Measurements from ENCODE around the gene FOXO3. TPM values are rescaled to one million over a fixed set of nuclear protein-coding genes. Genes with fewer than 3 reads are reported as not detected.

FOXO3 gene
- total RNA-seq, 2 donors from 2014 or later: 7.1 to 10.0 TPM

DNA sequence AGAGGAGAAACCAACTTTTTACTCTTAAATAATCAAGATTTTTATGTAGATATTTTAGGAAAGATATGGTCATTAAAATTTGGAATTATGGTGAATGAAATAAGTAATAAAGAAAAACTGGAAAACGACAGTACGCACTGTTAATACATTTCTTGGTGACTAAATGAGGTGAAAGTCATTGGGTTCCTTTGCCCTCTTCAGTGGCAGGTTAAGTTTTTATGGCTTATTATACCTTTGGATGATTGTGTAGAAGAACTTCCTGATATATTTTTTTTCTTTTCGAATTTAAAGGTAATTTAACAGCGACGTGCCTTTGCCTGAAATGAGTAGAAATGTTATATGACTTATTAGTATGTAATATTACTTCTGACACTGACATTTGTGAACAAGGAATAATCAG, 43.4 kb downstream of the FOXO3 start:
- no peaks in the 10 kb centered on the region for H3K27me3 Mint-ChIP-seq (ENCODE audit: low read depth)
- DNase-seq (no peak), ATAC-seq (replicated peaks in 1 of 2) (no peak)
- H3K27ac Mint-ChIP-seq: no peak overlapping the region
- no peaks in the 10 kb centered on the region for H3K36me3 Mint-ChIP-seq (ENCODE audit: insufficient read depth in 2 of 2)
- peaks cover 18% of the 10 kb centered on the region for H3K4me1 Mint-ChIP-seq (ENCODE audit: low read depth)
- no peak overlapping the region for H3K4me3 Mint-ChIP-seq
- H3K9me3 Mint-ChIP-seq: no peaks in the 10 kb centered on the region

DNA sequence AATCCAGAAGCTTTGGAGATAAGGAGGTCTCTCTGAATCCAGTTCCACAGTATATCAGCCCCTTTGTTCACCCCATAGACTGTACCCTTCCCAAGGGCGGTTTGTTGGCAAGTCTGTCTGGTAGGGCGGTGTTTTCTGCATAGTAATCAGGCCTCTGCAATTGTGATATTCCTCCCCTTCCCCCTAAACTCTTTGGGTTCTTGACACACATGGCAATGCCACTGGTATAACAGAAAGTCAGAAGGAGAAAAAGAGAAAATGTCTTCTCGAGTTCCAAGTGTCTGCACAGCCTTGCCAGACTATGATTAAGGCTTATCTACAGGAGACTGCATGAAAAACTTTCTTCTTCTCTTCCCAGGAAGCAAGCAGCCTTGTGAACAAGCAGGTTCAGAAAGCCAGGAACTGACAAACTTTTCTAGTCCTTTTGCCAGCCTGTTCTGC, 45.6 kb downstream of the FOXO3 start:
- H3K4me3 Mint-ChIP-seq: no peak overlapping the region
- no peaks in the 10 kb centered on the region for H3K36me3 Mint-ChIP-seq (ENCODE audit: insufficient read depth in 2 of 2)
- H3K4me1 Mint-ChIP-seq (ENCODE audit: low read depth): peaks cover 30% of the 10 kb centered on the region

DNA sequence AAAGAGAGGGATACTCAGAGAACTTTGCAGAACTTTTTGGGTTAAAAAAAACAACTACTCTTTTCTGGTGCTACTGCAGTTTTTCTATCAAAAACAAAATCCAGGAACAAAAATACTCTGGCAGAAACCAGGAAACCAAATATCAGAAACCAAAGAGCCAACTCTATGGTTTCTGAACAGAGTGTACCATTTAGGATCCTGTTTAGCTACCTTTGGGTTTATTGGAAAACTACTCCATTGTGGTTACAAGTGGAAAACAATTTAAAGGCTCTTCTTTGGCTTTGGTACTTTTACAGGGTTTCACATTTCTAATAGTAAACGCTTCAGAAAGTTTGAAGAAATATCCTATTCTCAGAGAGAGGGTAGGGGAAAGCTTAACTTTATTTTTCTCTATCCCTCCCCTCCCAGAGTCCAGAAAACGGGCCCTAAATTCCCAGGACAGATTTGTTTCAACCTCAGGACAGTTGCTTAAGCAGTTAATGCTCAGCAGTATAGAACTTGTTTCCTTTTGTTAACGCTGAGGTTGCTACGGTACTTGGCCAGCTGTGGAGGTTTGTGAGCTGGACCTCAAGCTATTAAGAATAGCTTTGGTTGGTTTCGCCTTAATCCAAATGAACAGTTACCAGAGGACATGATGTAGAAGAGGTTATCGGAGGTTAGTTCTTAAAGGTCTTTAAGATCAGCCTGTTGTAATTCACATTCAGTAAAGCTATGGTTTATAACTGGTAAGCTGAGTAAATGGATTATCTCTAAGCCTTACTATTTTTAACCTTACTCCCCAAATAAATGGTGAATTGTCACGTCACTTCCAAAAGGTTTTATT, 47.9 kb downstream of the FOXO3 start:
- Mint-ChIP-seq H3K4me3 (no peak overlapping the region), H3K9me3 (peaks cover 1 to 2% of the 10 kb centered on the region in 2 donors), H3K4me1 (ENCODE audit: low read depth) (peaks cover 23% of the 10 kb centered on the region), H3K27me3 (ENCODE audit: low read depth) (no peaks in the 10 kb centered on the region), H3K36me3 (ENCODE audit: insufficient read depth in 2 of 2) (peaks cover 6 to 8% of the 10 kb centered on the region in 2 donors), H3K27ac (peak overlapping the region; percentile 35)
- DNase-seq (no peak), ATAC-seq (replicated peaks in 1 of 2) (no peak)

More for the DNA sequence above, 45.6 kb downstream of the FOXO3 start:
- no peak overlapping the region for H3K27ac Mint-ChIP-seq
- DNase-seq (no peak), ATAC-seq (replicated peaks in 1 of 2) (no peak)
- no peaks in the 10 kb centered on the region for H3K9me3 Mint-ChIP-seq
- H3K27me3 Mint-ChIP-seq (ENCODE audit: low read depth): no peaks in the 10 kb centered on the region

DNA sequence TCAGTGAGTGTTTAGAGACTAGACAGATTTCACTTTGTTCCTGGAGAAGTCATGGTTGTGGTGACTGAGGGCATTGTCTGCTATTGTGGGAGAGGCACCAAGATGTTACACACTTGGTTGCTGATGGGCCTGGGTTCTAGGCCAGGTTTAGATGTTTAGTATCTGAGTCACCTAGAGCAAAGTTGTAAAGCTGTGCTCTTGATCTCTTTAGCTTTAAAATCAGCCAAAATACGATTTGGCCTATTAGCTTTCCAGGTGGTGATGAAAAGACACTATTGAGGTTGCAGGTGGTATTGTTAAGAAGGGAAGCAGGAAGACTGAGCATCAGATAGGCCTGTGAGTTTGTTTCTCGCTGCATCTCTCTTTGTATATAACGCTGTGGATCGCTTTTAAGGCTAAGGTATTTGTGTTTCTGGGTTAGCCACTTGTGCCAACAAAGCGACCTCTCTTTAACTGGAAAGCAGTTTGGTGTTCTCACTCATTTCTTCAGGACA, 48.6 kb downstream of the FOXO3 start:
- Mint-ChIP-seq H3K27ac (no peak overlapping the region), H3K36me3 (ENCODE audit: insufficient read depth in 2 of 2) (peaks cover 6 to 8% of the 10 kb centered on the region in 2 donors)

DNA sequence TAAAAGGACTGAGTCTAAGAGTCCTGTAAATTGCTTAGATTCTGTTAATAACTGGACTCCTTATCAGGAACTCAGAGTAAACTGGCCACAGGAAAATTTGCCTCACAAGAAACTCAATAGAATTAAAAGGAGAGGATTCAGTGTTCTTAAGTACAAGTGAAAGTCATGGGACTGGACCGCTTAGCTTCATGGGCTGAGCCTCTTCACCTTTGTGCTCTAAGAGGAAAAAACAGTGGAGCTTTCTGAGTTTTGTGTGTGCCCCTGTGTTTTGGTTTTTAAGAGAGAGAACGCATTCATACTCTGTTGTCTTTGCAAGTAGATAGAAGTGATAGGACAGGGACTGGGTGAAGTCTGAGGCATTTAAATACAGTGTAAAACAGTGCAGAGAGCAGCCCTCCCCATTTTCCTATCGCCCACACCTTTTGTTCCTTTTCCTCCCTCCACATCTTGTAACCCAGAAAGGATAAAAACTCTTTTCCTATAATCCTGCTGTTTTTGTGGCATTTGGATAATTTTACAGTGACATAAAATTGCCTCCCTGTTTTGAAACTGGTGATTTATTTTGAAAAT, 49.6 kb downstream of the FOXO3 start:
- DNase-seq: no peak

More for the DNA sequence above, 48.6 kb downstream of the FOXO3 start:
- DNase-seq: no peak
- H3K9me3 Mint-ChIP-seq: peaks cover 2% of the 10 kb centered on the region in 2 donors
- H3K4me1 Mint-ChIP-seq (ENCODE audit: low read depth): peaks cover 23% of the 10 kb centered on the region
- H3K27me3 Mint-ChIP-seq (ENCODE audit: low read depth): no peaks in the 10 kb centered on the region
- no peak for ATAC-seq (replicated peaks in 1 of 2)
- H3K4me3 Mint-ChIP-seq: no peak overlapping the region

DNA sequence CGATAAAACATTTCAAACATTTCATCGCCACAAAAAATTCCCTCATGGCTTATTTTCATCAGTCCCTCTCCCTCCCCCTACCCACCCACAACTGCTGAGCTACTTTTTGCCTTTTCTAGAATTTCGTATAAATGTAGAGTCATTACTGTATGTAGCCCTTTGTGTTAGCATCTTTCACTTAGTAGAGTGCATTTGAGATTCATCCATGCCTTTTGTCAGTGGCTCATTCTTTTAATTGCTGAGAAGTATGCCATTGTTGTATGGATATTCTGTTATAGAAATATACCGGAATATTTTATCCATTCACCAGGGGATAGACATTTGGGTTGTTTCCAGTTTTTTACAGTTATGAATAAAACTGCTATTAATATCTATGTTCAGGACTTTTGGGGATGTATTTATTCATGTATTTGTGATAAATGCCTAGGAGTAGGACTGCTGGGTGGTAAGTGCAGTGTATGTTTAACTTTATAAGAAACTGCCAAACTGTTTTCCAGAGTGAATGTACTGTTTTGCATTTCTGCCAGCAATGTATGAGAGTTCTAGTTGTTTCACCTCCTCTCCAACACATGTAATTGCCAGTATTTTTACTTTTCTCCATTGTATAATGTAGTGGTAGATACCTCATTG, 50.4 kb downstream of the FOXO3 start:
- Mint-ChIP-seq H3K9me3 (peaks cover 2% of the 10 kb centered on the region in 2 donors), H3K4me3 (no peak overlapping the region), H3K27ac (no peak overlapping the region), H3K36me3 (ENCODE audit: insufficient read depth in 2 of 2) (peaks cover 6 to 8% of the 10 kb centered on the region in 2 donors), H3K4me1 (ENCODE audit: low read depth) (peaks cover 29% of the 10 kb centered on the region), H3K27me3 (ENCODE audit: low read depth) (no peaks in the 10 kb centered on the region)
- ATAC-seq (replicated peaks in 1 of 2) (no peak), DNase-seq (no peak)

More for the DNA sequence above, 49.6 kb downstream of the FOXO3 start:
- H3K4me1 Mint-ChIP-seq (ENCODE audit: low read depth): peaks cover 25% of the 10 kb centered on the region
- H3K27me3 Mint-ChIP-seq (ENCODE audit: low read depth): no peaks in the 10 kb centered on the region
- peaks cover 6 to 8% of the 10 kb centered on the region in 2 donors for H3K36me3 Mint-ChIP-seq (ENCODE audit: insufficient read depth in 2 of 2)
- H3K9me3 Mint-ChIP-seq: peaks cover 2% of the 10 kb centered on the region in 2 donors
- no peak overlapping the region for H3K27ac Mint-ChIP-seq
- no peak overlapping the region for H3K4me3 Mint-ChIP-seq
- no peak for ATAC-seq (replicated peaks in 1 of 2)

DNA sequence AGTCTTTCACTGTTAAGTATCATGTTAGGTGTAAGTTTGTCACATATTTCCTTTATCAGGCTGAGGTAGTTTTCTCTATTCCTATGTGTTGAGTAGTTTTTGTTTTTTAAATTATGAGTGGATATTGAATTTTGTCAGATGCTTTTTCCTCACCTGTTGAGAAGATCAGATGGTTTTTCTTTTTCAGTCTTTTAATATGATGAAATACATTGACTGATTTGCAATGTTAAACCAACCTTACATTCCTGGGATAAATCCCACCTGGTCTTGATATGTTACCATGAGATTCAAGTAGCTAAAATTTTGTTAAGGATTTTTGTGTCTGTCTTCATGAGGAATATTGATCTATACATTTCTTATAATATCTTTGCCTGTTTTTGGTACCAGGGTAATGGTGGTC, 52.1 kb downstream of the FOXO3 start:
- Mint-ChIP-seq H3K36me3 (ENCODE audit: insufficient read depth in 2 of 2) (peaks cover 6 to 8% of the 10 kb centered on the region in 2 donors), H3K27ac (no peak overlapping the region), H3K27me3 (ENCODE audit: low read depth) (no peaks in the 10 kb centered on the region), H3K4me3 (no peak overlapping the region), H3K9me3 (peaks cover 2% of the 10 kb centered on the region in 2 donors), H3K4me1 (ENCODE audit: low read depth) (peaks cover 34% of the 10 kb centered on the region)
- ATAC-seq (replicated peaks in 1 of 2): no peak
- DNase-seq: no peak

DNA sequence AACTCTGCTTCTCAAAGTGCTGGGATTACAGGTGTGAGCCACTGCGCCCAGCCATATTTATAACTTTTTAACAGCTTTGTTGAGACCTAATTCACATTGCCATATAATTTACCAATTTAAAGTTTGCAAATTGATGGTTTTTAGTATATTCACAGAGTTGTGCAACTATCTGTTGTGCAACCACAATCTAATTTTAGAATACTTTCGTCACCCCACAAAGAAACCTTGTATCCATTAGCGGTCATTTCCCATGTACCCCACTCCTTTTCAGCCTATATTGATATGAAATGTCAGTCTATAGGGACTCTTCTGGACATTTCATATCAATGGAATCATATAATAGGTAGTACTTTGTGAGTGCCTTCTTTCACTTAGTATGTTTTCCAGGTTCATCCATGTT, 55.8 kb downstream of the FOXO3 start:
- no peak overlapping the region for H3K4me3 Mint-ChIP-seq
- H3K36me3 Mint-ChIP-seq (ENCODE audit: insufficient read depth in 2 of 2): peaks cover 6 to 8% of the 10 kb centered on the region in 2 donors
- DNase-seq (no peak), ATAC-seq (replicated peaks in 1 of 2) (no peak)
- H3K9me3 Mint-ChIP-seq: peaks cover 2% of the 10 kb centered on the region in 2 donors
- peaks cover 42% of the 10 kb centered on the region for H3K4me1 Mint-ChIP-seq (ENCODE audit: low read depth)
- H3K27me3 Mint-ChIP-seq (ENCODE audit: low read depth): no peaks in the 10 kb centered on the region
- no peak overlapping the region for H3K27ac Mint-ChIP-seq

DNA sequence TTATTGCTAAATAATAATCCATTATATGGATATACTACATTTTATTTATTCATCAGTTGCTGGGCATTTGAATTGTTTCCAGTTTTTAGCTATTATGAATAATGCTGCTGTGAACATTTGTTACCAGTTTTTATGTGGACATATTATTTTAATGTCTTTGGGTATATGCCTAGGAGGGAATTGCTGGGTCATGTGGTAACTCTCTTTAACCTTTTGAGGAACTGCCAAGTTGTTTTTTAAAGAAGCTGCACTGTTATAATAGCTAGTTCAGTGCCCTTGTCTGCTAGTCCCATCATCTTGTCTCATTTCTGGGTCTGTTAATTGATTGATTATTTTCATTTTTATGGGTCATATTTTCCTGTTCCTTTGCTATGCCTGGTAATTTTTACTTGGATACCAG, 56.3 kb downstream of the FOXO3 start:
- Mint-ChIP-seq H3K4me1 (ENCODE audit: low read depth) (peaks cover 46% of the 10 kb centered on the region), H3K36me3 (ENCODE audit: insufficient read depth in 2 of 2) (peaks cover 6 to 8% of the 10 kb centered on the region in 2 donors), H3K9me3 (peaks cover 2% of the 10 kb centered on the region in 2 donors), H3K27me3 (ENCODE audit: low read depth) (no peaks in the 10 kb centered on the region), H3K27ac (no peak overlapping the region), H3K4me3 (no peak overlapping the region)
- no peak for DNase-seq
- ATAC-seq (replicated peaks in 1 of 2): no peak

DNA sequence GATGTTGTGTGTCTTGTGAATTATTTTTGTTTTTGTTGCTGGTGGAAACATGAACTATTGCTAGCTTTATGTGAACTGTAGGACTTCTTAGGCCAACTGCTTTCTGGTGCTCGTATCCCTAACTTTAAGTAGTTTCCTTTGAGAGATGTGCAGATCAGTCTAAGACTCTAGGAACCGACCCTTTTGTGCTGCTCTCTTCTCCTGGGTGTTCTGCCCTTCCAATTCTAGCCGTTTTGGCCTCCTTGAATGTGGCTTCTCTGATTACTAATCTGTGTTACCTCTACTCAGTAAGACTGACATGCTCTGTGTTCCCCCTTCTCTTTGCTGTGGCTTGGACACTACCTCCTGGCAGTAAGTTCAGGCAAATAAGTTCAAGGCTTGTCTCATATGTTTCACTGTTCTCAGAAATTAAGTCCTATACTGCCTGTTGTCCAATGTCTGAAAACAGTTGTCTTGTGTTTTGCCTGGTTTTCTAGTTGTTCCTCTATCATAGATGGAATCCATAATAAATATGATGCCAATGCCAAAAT, 58.0 kb downstream of the FOXO3 start:
- Mint-ChIP-seq H3K27ac (no peak overlapping the region), H3K4me3 (peak overlapping the region in 1 of 2 donors; percentile 29), H3K9me3 (peaks cover 0 to under 1% of the 10 kb centered on the region in 2 donors), H3K27me3 (ENCODE audit: low read depth) (no peaks in the 10 kb centered on the region), H3K4me1 (ENCODE audit: low read depth) (peaks cover 61% of the 10 kb centered on the region), H3K36me3 (ENCODE audit: insufficient read depth in 2 of 2) (no peaks in the 10 kb centered on the region)
- DNase-seq: no peak
- peak; percentile 25 to 56 for ATAC-seq (replicated peaks in 1 of 2)

DNA sequence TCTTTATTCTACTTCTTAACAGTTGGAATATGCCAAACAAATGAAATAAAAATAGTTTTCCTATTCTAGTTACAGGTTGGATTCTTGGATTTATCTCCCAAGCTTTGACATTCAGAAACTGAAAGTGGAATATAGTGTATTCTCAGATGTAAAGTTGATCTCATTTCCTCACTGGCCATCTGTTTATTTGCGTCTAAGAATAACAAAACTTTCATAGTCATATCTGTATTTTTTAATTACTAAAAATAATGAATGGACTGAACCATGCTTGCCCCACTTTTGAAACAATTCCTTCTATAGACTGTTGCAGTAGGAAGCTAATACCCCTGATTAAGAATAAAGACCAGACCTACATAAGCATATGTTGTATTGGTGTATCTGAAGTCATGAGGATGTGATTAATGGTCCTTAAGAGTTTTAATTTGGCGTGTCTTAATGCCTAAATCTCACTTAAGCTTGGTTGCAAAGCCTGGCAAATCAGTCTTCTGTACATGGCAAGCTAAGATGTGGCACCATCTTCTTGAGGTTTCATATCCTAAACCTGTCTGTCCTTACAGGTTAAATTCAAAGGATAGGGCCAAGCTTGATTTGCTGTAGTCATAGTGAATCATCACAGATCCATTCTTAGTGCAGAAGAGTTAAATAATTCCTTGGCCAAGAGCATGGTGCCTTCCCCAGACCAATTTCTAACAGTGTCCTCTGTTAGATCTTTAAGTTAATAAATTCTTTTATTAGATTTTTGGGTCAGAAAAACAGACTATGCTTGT, 58.9 kb downstream of the FOXO3 start:
- Mint-ChIP-seq H3K27me3 (ENCODE audit: low read depth) (no peaks in the 10 kb centered on the region), H3K4me3 (no peak overlapping the region), H3K4me1 (ENCODE audit: low read depth) (peaks cover 61% of the 10 kb centered on the region), H3K9me3 (no peaks in the 10 kb centered on the region), H3K27ac (no peak overlapping the region), H3K36me3 (ENCODE audit: insufficient read depth in 2 of 2) (no peaks in the 10 kb centered on the region)
- DNase-seq: no peak
- no peak for ATAC-seq (replicated peaks in 1 of 2)

DNA sequence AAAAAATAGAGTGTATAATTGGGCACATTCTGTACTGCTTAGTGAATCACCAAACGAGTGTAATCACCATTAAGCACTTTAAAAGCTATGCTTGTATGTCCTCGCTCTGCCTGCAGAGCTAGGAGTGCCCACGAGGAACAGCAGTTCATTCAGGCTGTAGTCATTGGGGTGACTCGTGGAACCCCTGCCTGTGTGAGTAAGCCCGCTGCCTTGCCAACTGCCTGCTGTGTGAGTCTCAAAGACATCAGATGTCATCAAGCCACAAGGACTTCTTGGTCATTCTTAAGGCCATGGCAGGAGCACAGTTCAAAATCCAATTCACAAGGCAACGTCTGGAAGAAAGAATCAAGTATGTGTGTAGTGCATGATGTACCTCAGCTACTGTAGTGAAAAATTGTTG, 60.4 kb downstream of the FOXO3 start:
- no peak overlapping the region for H3K27ac Mint-ChIP-seq
- ATAC-seq (replicated peaks in 1 of 2): peak; percentile 91 to 95
- H3K27me3 Mint-ChIP-seq (ENCODE audit: low read depth): no peaks in the 10 kb centered on the region
- H3K4me1 Mint-ChIP-seq (ENCODE audit: low read depth): peaks cover 56% of the 10 kb centered on the region
- DNase-seq: peak; percentile 41 to 50
- no peaks in the 10 kb centered on the region for H3K9me3 Mint-ChIP-seq
- no peaks in the 10 kb centered on the region for H3K36me3 Mint-ChIP-seq (ENCODE audit: insufficient read depth in 2 of 2)
- H3K4me3 Mint-ChIP-seq: no peak overlapping the region

All from activated T-cell treated with anti-CD3 and anti-CD28 coated beads, Interleukin-2, amount 50 U/mL, for 72 hours (primary cell).